Neural crest cell (in vitro differentiated cells): ENCODE measurements around the gene ARHGEF7. TPM values are rescaled to one million over a fixed set of nuclear protein-coding genes. Genes with fewer than 3 reads are reported as not detected.

Experiments
- DNase-seq: peaks from one replicate; pipeline ENCODE4 v3.0.0; 2021; ENCODE audit warnings: low read depth, mixed read lengths, low spot score
- H3K27ac Mint-ChIP-seq: one replicate; pipeline ENCODE4 v1.8.0; 2021; ENCODE audit warnings: mild to moderate bottlenecking, mixed read lengths; ENCODE audit not compliant: unreplicated experiment
- H3K27me3 Mint-ChIP-seq: 2 replicates; pipeline ENCODE4 v1.8.0; 2021; ENCODE audit warnings: low read depth, mild to moderate bottlenecking, mixed read lengths
- H3K36me3 Mint-ChIP-seq: 2 replicates; pipeline ENCODE4 v1.8.0; 2021; ENCODE audit warnings: low read depth, mild to moderate bottlenecking, mixed read lengths
- H3K4me1 Mint-ChIP-seq: 2 replicates; pipeline ENCODE4 v1.8.0; 2021; ENCODE audit warnings: mixed read lengths
- H3K4me3 Mint-ChIP-seq: one replicate; pipeline ENCODE4 v1.8.0; 2021; ENCODE audit warnings: mild to moderate bottlenecking, mixed read lengths
- H3K9me3 Mint-ChIP-seq: 2 replicates; pipeline ENCODE4 v1.8.0; 2021; ENCODE audit warnings: mixed read lengths
- CTCF ChIP-seq: fragments of 200-600 bp; sonication (generic); conservative IDR thresholded peaks from 2 replicates; pipeline ENCODE4 v1.5.0; 2021; ENCODE audit warnings: antibody characterized with exemption, mild to moderate bottlenecking
- total RNA-seq: library from RNA; stranded (reverse); gene quantifications from 2 replicates; pipeline ENCODE4 v1.2.1, GENCODE V29; 2021

ARHGEF7 gene
- total RNA-seq, 1 donor from 2014 or later = 77.3 TPM

DNA sequence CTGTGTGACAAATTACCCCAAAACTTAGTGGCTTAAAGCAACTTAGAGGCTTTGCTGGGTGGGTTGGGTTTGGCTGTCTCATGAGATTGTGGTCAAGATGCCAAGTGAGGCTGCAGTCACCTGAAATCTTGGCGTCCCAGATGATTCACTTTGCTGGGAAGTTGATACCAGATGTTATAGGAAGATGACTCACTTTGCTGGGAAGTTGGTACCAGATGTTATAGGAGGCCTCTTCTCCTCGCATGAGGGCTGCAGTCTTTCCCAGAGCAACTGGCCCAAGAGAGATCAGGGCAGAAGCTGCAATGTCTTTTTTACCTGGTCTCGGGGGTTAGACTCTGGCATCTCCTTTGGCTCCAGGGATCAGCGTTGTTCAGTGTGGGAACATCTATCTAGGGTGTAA is 222.1 kb downstream of the ARHGEF7 start:
- Mint-ChIP-seq H3K36me3 (peaks cover 3% of the 10 kb centered on the region), H3K4me1 (no peaks in the 10 kb centered on the region), H3K9me3 (peaks cover 3% of the 10 kb centered on the region), H3K27me3 (no peaks in the 10 kb centered on the region), H3K27ac (peak overlapping the region; percentile 36), H3K4me3 (no peak overlapping the region)
- TF ChIP-seq CTCF = no peak
- no peak for DNase-seq

DNA sequence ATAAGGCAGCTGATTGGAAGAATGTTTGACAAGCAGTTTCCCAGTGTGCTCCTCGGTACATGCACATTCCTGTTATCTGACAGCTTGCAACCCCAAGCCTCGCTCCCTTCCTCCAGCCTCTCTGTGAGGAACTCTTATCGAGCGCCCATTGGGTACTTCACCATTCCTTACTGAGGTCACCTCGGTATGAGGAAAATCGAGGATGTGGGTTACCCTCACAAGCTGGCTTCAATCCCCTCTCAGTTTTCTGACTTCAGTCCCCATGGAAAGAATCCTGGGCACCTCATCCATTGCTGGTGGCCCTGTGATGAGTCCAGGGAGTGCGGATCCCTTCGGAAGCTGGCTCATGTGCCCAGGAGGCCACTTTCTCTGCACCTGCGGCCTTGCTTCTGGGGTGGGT is 222.6 kb downstream of the ARHGEF7 start:
- no peak for TF ChIP-seq CTCF
- Mint-ChIP-seq H3K4me3 (no peak overlapping the region), H3K27me3 (no peaks in the 10 kb centered on the region), H3K4me1 (no peaks in the 10 kb centered on the region), H3K9me3 (peaks cover 3% of the 10 kb centered on the region), H3K36me3 (peaks cover 3% of the 10 kb centered on the region), H3K27ac (peak overlapping the region; percentile 36)
- DNase-seq = no peak

- H3K9me3 Mint-ChIP-seq = peaks cover 3% of the 10 kb centered on the region
- no peak for DNase-seq
- TF ChIP-seq CTCF = no peak
- H3K4me1 Mint-ChIP-seq = no peaks in the 10 kb centered on the region
- no peaks in the 10 kb centered on the region for H3K27me3 Mint-ChIP-seq
- peaks cover 3% of the 10 kb centered on the region for H3K36me3 Mint-ChIP-seq
- no peak overlapping the region for H3K27ac Mint-ChIP-seq
- H3K4me3 Mint-ChIP-seq = no peak overlapping the region
These were observed 223.7 kb downstream of the ARHGEF7 start for GRCh38 chr13:111338841-111339240.

GRCh38 chr13:111339366-111340143 is 224.4 kb downstream of the ARHGEF7 start:
- H3K36me3 Mint-ChIP-seq = no peaks in the 10 kb centered on the region
- no peaks in the 10 kb centered on the region for H3K4me1 Mint-ChIP-seq
- no peaks in the 10 kb centered on the region for H3K9me3 Mint-ChIP-seq
- H3K4me3 Mint-ChIP-seq = no peak overlapping the region
- DNase-seq = no peak
- no peaks in the 10 kb centered on the region for H3K27me3 Mint-ChIP-seq
- no peak for TF ChIP-seq CTCF
- peak overlapping the region; percentile 11 for H3K27ac Mint-ChIP-seq

GRCh38 chr13:111341886-111342285 is 226.8 kb downstream of the ARHGEF7 start:
- no peak for TF ChIP-seq CTCF
- DNase-seq = no peak
- no peaks in the 10 kb centered on the region for H3K4me1 Mint-ChIP-seq
- no peaks in the 10 kb centered on the region for H3K27me3 Mint-ChIP-seq
- no peaks in the 10 kb centered on the region for H3K9me3 Mint-ChIP-seq
- H3K4me3 Mint-ChIP-seq = no peak overlapping the region
- no peaks in the 10 kb centered on the region for H3K36me3 Mint-ChIP-seq
- H3K27ac Mint-ChIP-seq = no peak overlapping the region
